ENCODE data around the gene TPRA1.

TPRA1 gene

GRCh38 chr3:127546554-127546953, 44.0 kb downstream of the TPRA1 start:
- Histone ChIP-seq H3K4me1 (ENCODE audit: control insufficient read depth, insufficient read depth, low read length) (no peaks in the 10 kb centered on the region), H3K4me3 (ENCODE audit: low read depth, low read length) (peak overlapping the region; percentile 56), H3K27me3 (ENCODE audit: control insufficient read depth, insufficient read depth, low read length) (peaks cover 8% of the 10 kb centered on the region), H3K36me3 (ENCODE audit: control insufficient read depth, insufficient read depth, low read length) (no peaks in the 10 kb centered on the region), H3K9me3 (ENCODE audit: control insufficient read depth, insufficient read depth, low read length) (no peaks in the 10 kb centered on the region), H3K9ac (ENCODE audit: low read depth, low read length) (no peak overlapping the region)

GRCh38 chr3:127545711-127546457, 44.6 kb downstream of the TPRA1 start:
- no peaks in the 10 kb centered on the region for H3K9me3 ChIP-seq (ENCODE audit: control insufficient read depth, insufficient read depth, low read length)
- H3K9ac ChIP-seq (ENCODE audit: low read depth, low read length) = no peak overlapping the region
- H3K4me3 ChIP-seq (ENCODE audit: low read depth, low read length) = no peak overlapping the region
- no peaks in the 10 kb centered on the region for H3K4me1 ChIP-seq (ENCODE audit: control insufficient read depth, insufficient read depth, low read length)
- H3K36me3 ChIP-seq (ENCODE audit: control insufficient read depth, insufficient read depth, low read length) = no peaks in the 10 kb centered on the region
- H3K27me3 ChIP-seq (ENCODE audit: control insufficient read depth, insufficient read depth, low read length) = peaks cover 8% of the 10 kb centered on the region

GRCh38 chr3:127545216-127545615, 45.3 kb downstream of the TPRA1 start:
- no peak overlapping the region for H3K4me3 ChIP-seq (ENCODE audit: low read depth, low read length)
- peaks cover 8% of the 10 kb centered on the region for H3K27me3 ChIP-seq (ENCODE audit: control insufficient read depth, insufficient read depth, low read length)
- no peaks in the 10 kb centered on the region for H3K4me1 ChIP-seq (ENCODE audit: control insufficient read depth, insufficient read depth, low read length)
- no peaks in the 10 kb centered on the region for H3K36me3 ChIP-seq (ENCODE audit: control insufficient read depth, insufficient read depth, low read length)
- no peaks in the 10 kb centered on the region for H3K9me3 ChIP-seq (ENCODE audit: control insufficient read depth, insufficient read depth, low read length)
- no peak overlapping the region for H3K9ac ChIP-seq (ENCODE audit: low read depth, low read length)

GRCh38 chr3:127544803-127545201, 45.7 kb downstream of the TPRA1 start:
- Histone ChIP-seq H3K9me3 (ENCODE audit: control insufficient read depth, insufficient read depth, low read length) (no peaks in the 10 kb centered on the region), H3K4me3 (ENCODE audit: low read depth, low read length) (no peak overlapping the region), H3K4me1 (ENCODE audit: control insufficient read depth, insufficient read depth, low read length) (no peaks in the 10 kb centered on the region), H3K9ac (ENCODE audit: low read depth, low read length) (no peak overlapping the region), H3K27me3 (ENCODE audit: control insufficient read depth, insufficient read depth, low read length) (peaks cover 8% of the 10 kb centered on the region), H3K36me3 (ENCODE audit: control insufficient read depth, insufficient read depth, low read length) (no peaks in the 10 kb centered on the region)

GRCh38 chr3:127544192-127544802, 46.2 kb downstream of the TPRA1 start:
- Histone ChIP-seq H3K36me3 (ENCODE audit: control insufficient read depth, insufficient read depth, low read length) (no peaks in the 10 kb centered on the region), H3K9ac (ENCODE audit: low read depth, low read length) (no peak overlapping the region), H3K27me3 (ENCODE audit: control insufficient read depth, insufficient read depth, low read length) (peaks cover 8% of the 10 kb centered on the region), H3K4me3 (ENCODE audit: low read depth, low read length) (no peak overlapping the region), H3K9me3 (ENCODE audit: control insufficient read depth, insufficient read depth, low read length) (no peaks in the 10 kb centered on the region), H3K4me1 (ENCODE audit: control insufficient read depth, insufficient read depth, low read length) (no peaks in the 10 kb centered on the region)

- no peaks in the 10 kb centered on the region for H3K9me3 ChIP-seq (ENCODE audit: control insufficient read depth, insufficient read depth, low read length)
- no peaks in the 10 kb centered on the region for H3K36me3 ChIP-seq (ENCODE audit: control insufficient read depth, insufficient read depth, low read length)
- H3K27me3 ChIP-seq (ENCODE audit: control insufficient read depth, insufficient read depth, low read length) = peaks cover 6% of the 10 kb centered on the region
- H3K4me1 ChIP-seq (ENCODE audit: control insufficient read depth, insufficient read depth, low read length) = no peaks in the 10 kb centered on the region
- H3K9ac ChIP-seq (ENCODE audit: low read depth, low read length) = no peak overlapping the region
- no peak overlapping the region for H3K4me3 ChIP-seq (ENCODE audit: low read depth, low read length)
Observed at GRCh38 chr3:127543441-127543840, 47.1 kb downstream of the TPRA1 start.

GRCh38 chr3:127542441-127542952, 48.0 kb downstream of the TPRA1 start:
- Histone ChIP-seq H3K4me3 (ENCODE audit: low read depth, low read length) (no peak overlapping the region), H3K27me3 (ENCODE audit: control insufficient read depth, insufficient read depth, low read length) (peaks cover 6% of the 10 kb centered on the region), H3K36me3 (ENCODE audit: control insufficient read depth, insufficient read depth, low read length) (no peaks in the 10 kb centered on the region), H3K9ac (ENCODE audit: low read depth, low read length) (no peak overlapping the region), H3K9me3 (ENCODE audit: control insufficient read depth, insufficient read depth, low read length) (no peaks in the 10 kb centered on the region), H3K4me1 (ENCODE audit: control insufficient read depth, insufficient read depth, low read length) (no peaks in the 10 kb centered on the region)

- Histone ChIP-seq H3K9me3 (ENCODE audit: control insufficient read depth, insufficient read depth, low read length) (no peaks in the 10 kb centered on the region), H3K36me3 (ENCODE audit: control insufficient read depth, insufficient read depth, low read length) (no peaks in the 10 kb centered on the region), H3K4me1 (ENCODE audit: control insufficient read depth, insufficient read depth, low read length) (no peaks in the 10 kb centered on the region), H3K9ac (ENCODE audit: low read depth, low read length) (no peak overlapping the region), H3K4me3 (ENCODE audit: low read depth, low read length) (no peak overlapping the region), H3K27me3 (ENCODE audit: control insufficient read depth, insufficient read depth, low read length) (peaks cover under 1% of the 10 kb centered on the region)
Observed at GRCh38 chr3:127541320-127541719, 49.2 kb downstream of the TPRA1 start.

GRCh38 chr3:127539366-127540060, 51.0 kb downstream of the TPRA1 start:
- Histone ChIP-seq H3K9ac (ENCODE audit: low read depth, low read length) (no peak overlapping the region), H3K36me3 (ENCODE audit: control insufficient read depth, insufficient read depth, low read length) (no peaks in the 10 kb centered on the region), H3K27me3 (ENCODE audit: control insufficient read depth, insufficient read depth, low read length) (no peaks in the 10 kb centered on the region), H3K4me1 (ENCODE audit: control insufficient read depth, insufficient read depth, low read length) (no peaks in the 10 kb centered on the region), H3K9me3 (ENCODE audit: control insufficient read depth, insufficient read depth, low read length) (no peaks in the 10 kb centered on the region), H3K4me3 (ENCODE audit: low read depth, low read length) (no peak overlapping the region)

GRCh38 chr3:127538569-127538968, 52.0 kb downstream of the TPRA1 start:
- H3K4me3 ChIP-seq (ENCODE audit: low read depth, low read length) = no peak overlapping the region

GRCh38 chr3:127536830-127537812, 53.4 kb downstream of the TPRA1 start:
- no peak overlapping the region for H3K9ac ChIP-seq (ENCODE audit: low read depth, low read length)
- no peak overlapping the region for H3K4me3 ChIP-seq (ENCODE audit: low read depth, low read length)
- no peaks in the 10 kb centered on the region for H3K9me3 ChIP-seq (ENCODE audit: control insufficient read depth, insufficient read depth, low read length)
- no peaks in the 10 kb centered on the region for H3K36me3 ChIP-seq (ENCODE audit: control insufficient read depth, insufficient read depth, low read length)
- no peaks in the 10 kb centered on the region for H3K4me1 ChIP-seq (ENCODE audit: control insufficient read depth, insufficient read depth, low read length)
- H3K27me3 ChIP-seq (ENCODE audit: control insufficient read depth, insufficient read depth, low read length) = no peaks in the 10 kb centered on the region

More at GRCh38 chr3:127538569-127538968, 52.0 kb downstream of the TPRA1 start:
- Histone ChIP-seq H3K9me3 (ENCODE audit: control insufficient read depth, insufficient read depth, low read length) (no peaks in the 10 kb centered on the region), H3K36me3 (ENCODE audit: control insufficient read depth, insufficient read depth, low read length) (no peaks in the 10 kb centered on the region), H3K27me3 (ENCODE audit: control insufficient read depth, insufficient read depth, low read length) (no peaks in the 10 kb centered on the region), H3K4me1 (ENCODE audit: control insufficient read depth, insufficient read depth, low read length) (no peaks in the 10 kb centered on the region), H3K9ac (ENCODE audit: low read depth, low read length) (no peak overlapping the region)

Measured in iPS-15b (cell line).